HEK293 (cell line): ENCODE measurements around the gene ARHGAP24.

Source experiments
- CTCF ChIA-PET: fragments of 350-600 bp; formaldehyde crosslinking; extraction: SDS; loops from one replicate; lab custom pipeline; 2021; ENCODE audit warnings: antibody characterized with exemption; lab: Yijun Ruan, JAX
- POLR2A ChIA-PET: fragments of 300-600 bp; formaldehyde crosslinking; extraction: SDS; loops from one replicate; lab custom pipeline; 2020; ENCODE audit warnings: antibody characterized with exemption, inconsistent platforms; lab: Yijun Ruan, JAX
- H3K27ac ChIP-seq: fragments of 200-500 bp; sonication (Bioruptor generic); 2 replicates; pipeline ENCODE4 v1.5.1; 2014; ENCODE audit warnings: low read depth, low read length, control low read depth, inconsistent platforms; ENCODE audit errors: extremely low read depth
- H3K36me3 ChIP-seq, 2 experiments: fragments of 200-500 bp in 1 of 2; sonication (Bioruptor generic) in 1 of 2; 1 replicate in 1 of 2; 2 replicates in 1 of 2; pipeline ENCODE4 v1.5.1; 2014 to 2017; ENCODE audit warnings: inconsistent platforms in 2 of 2, low read length in 2 of 2; ENCODE audit not compliant: control insufficient read depth in 2 of 2, insufficient read depth in 1 of 2
- H3K4me1 ChIP-seq: fragments of 200-500 bp; sonication (Bioruptor generic); 2 replicates; pipeline ENCODE4 v1.5.1; 2014; ENCODE audit warnings: mild to moderate bottlenecking, low read length, inconsistent platforms; ENCODE audit not compliant: control insufficient read depth, insufficient read depth
- H3K4me3 ChIP-seq: 2 replicates; pipeline ENCODE4 v1.5.1; 2011; ENCODE audit warnings: low read depth, mild to moderate bottlenecking, control low read depth, low read length, moderate library complexity
- H3K9me3 ChIP-seq: fragments of 200-500 bp; sonication (Bioruptor generic); 2 replicates; pipeline ENCODE4 v1.5.1; 2014; ENCODE audit warnings: low read depth, low read length, inconsistent platforms; ENCODE audit not compliant: control insufficient read depth, insufficient read depth
- FEZF1 ChIP-seq: fragments of 450-650 bp; formaldehyde crosslinking; IDR thresholded peaks from 2 replicates; pipeline ENCODE4 v1.5.1; 2016; ENCODE audit warnings: missing biosample characterization, missing genetic modification characterization
- GLI2 ChIP-seq: fragments of 450-650 bp; formaldehyde crosslinking; IDR thresholded peaks from 2 replicates; pipeline ENCODE4; 2017; ENCODE audit warnings: missing biosample characterization, missing genetic modification characterization, low read depth, borderline replicate concordance
- OSR2 ChIP-seq: fragments of 450-650 bp; formaldehyde crosslinking; IDR thresholded peaks from 2 replicates; pipeline ENCODE4 v1.5.1; 2016; ENCODE audit warnings: missing biosample characterization, missing genetic modification characterization
- ZBTB17 ChIP-seq: fragments of 450-650 bp; formaldehyde crosslinking; IDR thresholded peaks from 2 replicates; pipeline ENCODE4 v1.5.1; 2016; ENCODE audit warnings: missing biosample characterization, missing genetic modification characterization
- ZBTB26 ChIP-seq: fragments of 450-650 bp; formaldehyde crosslinking; optimal IDR thresholded peaks from 2 replicates; pipeline ENCODE3; 2016; ENCODE audit warnings: missing biosample characterization, mild to moderate bottlenecking, missing genetic modification characterization
- ZNF174 ChIP-seq: fragments of 450-650 bp; formaldehyde crosslinking; IDR thresholded peaks from 2 replicates; pipeline ENCODE4 v1.5.0; 2017; ENCODE audit warnings: missing biosample characterization, mild to moderate bottlenecking, missing genetic modification characterization
- ZNF2 ChIP-seq: fragments of 450-650 bp; formaldehyde crosslinking; IDR thresholded peaks from 2 replicates; pipeline ENCODE4 v1.5.1; 2016; ENCODE audit warnings: missing biosample characterization, missing genetic modification characterization
- ZNF223 ChIP-seq: fragments of 450-650 bp; formaldehyde crosslinking; IDR thresholded peaks from 2 replicates; pipeline ENCODE4 v1.5.1; 2016; ENCODE audit warnings: missing biosample characterization, missing genetic modification characterization
- ZNF239 ChIP-seq: fragments of 450-650 bp; formaldehyde crosslinking; IDR thresholded peaks from 2 replicates; pipeline ENCODE4 v1.5.1; 2016; ENCODE audit warnings: missing biosample characterization, missing genetic modification characterization
- ZNF311 ChIP-seq: fragments of 450-650 bp; formaldehyde crosslinking; IDR thresholded peaks from 2 replicates; pipeline ENCODE4 v1.5.1; 2017; ENCODE audit warnings: missing biosample characterization, missing genetic modification characterization, borderline replicate concordance
- ZNF324 ChIP-seq: fragments of 450-650 bp; formaldehyde crosslinking; IDR thresholded peaks from 2 replicates; pipeline ENCODE4 v1.5.1; 2016; ENCODE audit warnings: missing biosample characterization, missing genetic modification characterization
- ZNF335 ChIP-seq: fragments of 450-650 bp; formaldehyde crosslinking; conservative IDR thresholded peaks from 2 replicates; pipeline ENCODE4 v1.5.1; 2016; ENCODE audit warnings: missing biosample characterization, missing genetic modification characterization
- ZNF488 ChIP-seq: fragments of 450-650 bp; formaldehyde crosslinking; IDR thresholded peaks from 2 replicates; pipeline ENCODE4 v1.5.1; 2016; ENCODE audit warnings: missing biosample characterization, missing genetic modification characterization
- ZNF555 ChIP-seq: fragments of 450-650 bp; formaldehyde crosslinking; conservative IDR thresholded peaks from 2 replicates; pipeline ENCODE4 v1.5.1; 2017; ENCODE audit warnings: missing biosample characterization, mild to moderate bottlenecking, missing genetic modification characterization, inconsistent platforms
- ZNF558 ChIP-seq: fragments of 450-650 bp; formaldehyde crosslinking; IDR thresholded peaks from 2 replicates; pipeline ENCODE4 v1.5.1; 2016; ENCODE audit warnings: missing biosample characterization, missing genetic modification characterization
- ZNF645 ChIP-seq: fragments of 450-650 bp; formaldehyde crosslinking; IDR thresholded peaks from 2 replicates; pipeline ENCODE4; 2016; ENCODE audit warnings: missing biosample characterization, missing genetic modification characterization
- ZNF660 ChIP-seq: fragments of 450-650 bp; IDR thresholded peaks from 2 replicates; pipeline ENCODE4 v1.5.1; 2018; ENCODE audit warnings: missing biosample characterization, mild to moderate bottlenecking, missing genetic modification characterization
- ZNF776 ChIP-seq: fragments of 450-650 bp; formaldehyde crosslinking; IDR thresholded peaks from 2 replicates; pipeline ENCODE4 v1.5.0; 2017; ENCODE audit warnings: missing biosample characterization, missing genetic modification characterization, borderline replicate concordance
- ZNF785 ChIP-seq: fragments of 450-650 bp; formaldehyde crosslinking; IDR thresholded peaks from 2 replicates; pipeline ENCODE4 v1.5.1; 2016; ENCODE audit warnings: missing biosample characterization, missing genetic modification characterization
- ZNF843 ChIP-seq: fragments of 450-650 bp; formaldehyde crosslinking; IDR thresholded peaks from 2 replicates; pipeline ENCODE4 v1.5.1; 2016; ENCODE audit warnings: missing biosample characterization, missing genetic modification characterization
- TF ChIP-seq, protein P1 (sequence below): fragments of 450-650 bp; formaldehyde crosslinking; IDR thresholded peaks from 2 replicates; pipeline ENCODE4 v1.5.1; 2016; ENCODE audit warnings: missing biosample characterization, missing genetic modification characterization

The ARHGAP24 gene

GRCh38 chr4:85722807-85723206 is 247.9 kb downstream of the ARHGAP24 start (continued):
- TF ChIP-seq ZNF488 (tag by site-specific recombination), result no peak
- no peak for TF ChIP-seq ZBTB26 (tag by site-specific recombination)

DNA sequence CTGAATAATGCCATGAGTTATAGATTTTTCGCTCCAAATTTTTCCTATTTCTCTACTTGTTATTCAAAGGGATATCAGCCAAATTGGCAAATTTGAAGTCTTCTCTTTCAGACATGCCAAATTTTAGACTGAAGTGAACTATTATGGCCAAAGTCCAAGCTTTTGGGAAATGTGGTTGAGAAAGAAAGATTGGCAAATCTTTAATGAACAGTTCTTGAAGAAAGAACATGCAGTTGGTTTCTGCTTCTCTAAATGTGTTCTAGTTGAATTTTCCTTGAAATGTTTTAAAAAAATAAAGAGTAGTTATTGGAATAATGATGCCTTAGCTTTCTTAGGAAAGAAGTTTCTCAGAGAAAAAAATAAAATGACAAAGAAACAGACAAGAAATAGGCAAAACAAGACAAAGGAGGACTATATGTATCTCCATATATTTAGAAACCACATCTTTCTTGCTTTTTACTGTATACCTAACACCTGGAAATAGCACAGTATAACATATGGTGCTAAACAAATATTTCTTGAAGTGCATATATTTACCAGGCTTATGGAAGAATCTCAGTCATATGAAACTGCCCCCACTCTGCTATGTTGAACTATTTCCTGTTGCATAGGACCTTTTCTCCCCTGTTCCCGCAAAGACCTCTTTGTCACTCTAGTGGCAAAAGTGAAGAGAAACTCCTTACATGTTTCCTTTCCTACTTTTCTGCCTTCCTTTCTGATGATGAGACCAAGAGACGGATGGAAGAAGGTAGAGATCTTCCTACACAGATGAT is 250.0 kb downstream of the ARHGAP24 start:
- H3K4me1 ChIP-seq, result no peaks in the 10 kb centered on the region
- H3K27ac ChIP-seq, result no peak overlapping the region
- H3K36me3 ChIP-seq, result no peaks in the 10 kb centered on the region
- no peaks in the 10 kb centered on the region for H3K9me3 ChIP-seq
- no peak for TF ChIP-seq ZNF324 (tag by site-specific recombination)
- TF ChIP-seq ZNF843 (tag by site-specific recombination), result no peak
- TF ChIP-seq ZNF785 (tag by site-specific recombination), result no peak
- no peak for TF ChIP-seq ZNF660
- TF ChIP-seq OSR2 (tag by site-specific recombination), result no peak
- no peak for TF ChIP-seq ZNF555 (tag by site-specific recombination)
- no peak for TF ChIP-seq ZNF2 (tag by site-specific recombination)
- no peak for TF ChIP-seq ZNF223
- TF ChIP-seq GLI2 (tag by site-specific recombination), result no peak
- TF ChIP-seq FEZF1 (tag by site-specific recombination), result no peak
- no peak for TF ChIP-seq ZNF776 (tag by site-specific recombination)
- no peak for TF ChIP-seq ZNF239 (tag by site-specific recombination)
- no peak for TF ChIP-seq ZNF174 (tag by site-specific recombination)
- TF ChIP-seq ZNF335, result no peak
- TF ChIP-seq, protein P1, sequence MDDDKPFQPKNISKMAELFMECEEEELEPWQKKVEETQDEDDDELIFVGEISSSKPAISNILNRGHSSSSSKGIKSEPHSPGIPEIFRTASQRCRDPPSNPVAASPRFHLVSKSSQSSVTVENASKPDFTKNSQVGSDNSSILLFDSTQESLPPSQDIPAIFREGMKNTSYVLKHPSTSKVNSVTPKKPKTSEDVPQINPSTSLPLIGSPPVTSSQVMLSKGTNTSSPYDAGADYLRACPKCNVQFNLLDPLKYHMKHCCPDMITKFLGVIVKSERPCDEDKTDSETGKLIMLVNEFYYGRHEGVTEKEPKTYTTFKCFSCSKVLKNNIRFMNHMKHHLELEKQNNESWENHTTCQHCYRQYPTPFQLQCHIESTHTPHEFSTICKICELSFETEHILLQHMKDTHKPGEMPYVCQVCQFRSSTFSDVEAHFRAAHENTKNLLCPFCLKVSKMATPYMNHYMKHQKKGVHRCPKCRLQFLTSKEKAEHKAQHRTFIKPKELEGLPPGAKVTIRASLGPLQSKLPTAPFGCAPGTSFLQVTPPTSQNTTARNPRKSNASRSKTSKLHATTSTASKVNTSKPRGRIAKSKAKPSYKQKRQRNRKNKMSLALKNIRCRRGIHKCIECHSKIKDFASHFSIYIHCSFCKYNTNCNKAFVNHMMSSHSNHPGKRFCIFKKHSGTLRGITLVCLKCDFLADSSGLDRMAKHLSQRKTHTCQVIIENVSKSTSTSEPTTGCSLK (tag by site-specific recombination), result no peak
- no peak for TF ChIP-seq ZNF311 (tag by site-specific recombination)
- no peak for TF ChIP-seq ZBTB17 (tag by site-specific recombination)
- no peak for TF ChIP-seq ZNF645 (tag by site-specific recombination)
- no peak for TF ChIP-seq ZNF558 (tag by site-specific recombination)
- ChIA-PET CTCF (interaction anchor here (0.7 to 0.8 kb wide), 3 partner anchors 20 to 298 kb away, joined by 3 to 4 read pairs (median 3); no protein-coding TSS in a partner anchor), POLR2A (no interaction called here)
- no peak overlapping the region for H3K4me3 ChIP-seq
